ENCODE results near the gene AHDC1. TPM values are rescaled to one million over a fixed set of nuclear protein-coding genes. Genes with fewer than 3 reads are reported as not detected.

The AHDC1 gene
- total RNA-seq, 1 experiment from 2014 or later = 49.0 TPM

- TF ChIP-seq ARID4B (CRISPR knock-in tag; IDR thresholded peaks at IDR 0.05; ENCODE audit: borderline replicate concordance) (no peak), JAZF1 (CRISPR knock-in tag; IDR thresholded peaks at IDR 0.05) (no peak), PRRX2 (CRISPR knock-in tag; IDR thresholded peaks at IDR 0.05) (no peak), AFF4 (CRISPR knock-in tag; IDR thresholded peaks at IDR 0.05; ENCODE audit: borderline replicate concordance) (no peak), SOX15 (CRISPR knock-in tag; IDR thresholded peaks at IDR 0.05) (no peak), AR (CRISPR knock-in tag; IDR thresholded peaks at IDR 0.05) (no peak), E2F5 (CRISPR knock-in tag; IDR thresholded peaks at IDR 0.05) (no peak), ETV6 (CRISPR knock-in tag; IDR thresholded peaks at IDR 0.05) (no peak), SMAD3 (CRISPR knock-in tag; IDR thresholded peaks at IDR 0.05; ENCODE audit: borderline replicate concordance) (no peak)
Measured at GRCh38 chr1:27499142-27499541, 104.8 kb downstream of the AHDC1 start (continued).

GRCh38 chr1:27496604-27497155 lies 107.3 kb downstream of the AHDC1 start:
- peak overlapping the region; percentile 53 for H3K4me3 Mint-ChIP-seq
- TF ChIP-seq TEAD4 (CRISPR knock-in tag; IDR thresholded peaks at IDR 0.05) (peak; percentile 88), GTF2I (CRISPR knock-in tag; conservative IDR thresholded peaks at IDR 0.05) (no peak; the same call in 1 of the 2 replicates), AFF4 (CRISPR knock-in tag; IDR thresholded peaks at IDR 0.05; ENCODE audit: borderline replicate concordance) (no peak), KAT7 (CRISPR knock-in tag; IDR thresholded peaks at IDR 0.05; ENCODE audit: borderline replicate concordance) (no peak), SP1 (CRISPR knock-in tag; conservative IDR thresholded peaks at IDR 0.05) (0 out of 2 replicates have a peak, but pooled peaks have one; percentile 36), EMX1 (CRISPR knock-in tag; IDR thresholded peaks at IDR 0.05) (no peak), ZMAT4 (CRISPR knock-in tag; IDR thresholded peaks at IDR 0.05) (no peak), ZNF121 (CRISPR knock-in tag; IDR thresholded peaks at IDR 0.05) (peak; percentile 86), ELF4 (CRISPR knock-in tag; IDR thresholded peaks at IDR 0.05; ENCODE audit: low read depth) (no peak), TEAD1 (CRISPR knock-in tag; IDR thresholded peaks at IDR 0.05) (peak; percentile 95; the same call in 1 of the 2 replicates), ATF3 (CRISPR knock-in tag; conservative IDR thresholded peaks at IDR 0.05) (no peak), ZNF416 (CRISPR knock-in tag; IDR thresholded peaks at IDR 0.05) (no peak)

More at GRCh38 chr1:27496604-27497155, 107.3 kb downstream of the AHDC1 start:
- ChIA-PET POLR2A (interaction anchor here (0.6 to 1.6 kb wide), 6 partner anchors 31 to 164 kb away, joined by 3 to 7 read pairs (median 4); no protein-coding TSS in a partner anchor), CTCF (interaction anchor here (0.6 to 3.2 kb wide), 45 partner anchors 8 to 731 kb away, joined by 3 to 44 read pairs (median 5); partner anchors contain the start of gene AHDC1)
- H3K36me3 Mint-ChIP-seq = no peaks in the 10 kb centered on the region
- ATAC-seq = peak; percentile 97
- H3K4me1 Mint-ChIP-seq = peaks cover 23% of the 10 kb centered on the region
- H3K27me3 Mint-ChIP-seq (ENCODE audit: low read depth) = no peaks in the 10 kb centered on the region
- H3K27ac Mint-ChIP-seq = peak overlapping the region; percentile 90
- H3K9me3 Mint-ChIP-seq = peaks cover 6% of the 10 kb centered on the region; the same call in 1 of the 2 replicates
- DNase-seq (ENCODE audit: low spot score) = peak; percentile 76

All from WTC11 (cell line).